K562 (cell line): ENCODE results near the gene ADRM1. TPM values are rescaled to one million over a fixed set of nuclear protein-coding genes. Genes with fewer than 3 reads are reported as not detected.

ENCODE experiments used
- ATAC-seq: fragments of 200-7000 bp; cut with Tn5 transposase; 3 replicates; pipeline ENCODE4 v1.9.1; 2020; ENCODE audit warnings: moderate library complexity
- BruUV-seq: library from RNA; stranded (reverse); fragments of 400-500 nt; replicated peaks from 2 replicates; lab custom pipeline; 2021; lab: Mats Ljungman, UMichigan
- CTCF ChIA-PET: fragments of 300-600 bp; formaldehyde crosslinking; extraction: SDS; loops from one replicate; lab custom pipeline; 2021; ENCODE audit warnings: low intra/inter-chr PET ratio; lab: Yijun Ruan, JAX
- POLR2A ChIA-PET: fragments of 300-600, 350-650 bp; sonication (Branson Sonifier 250); formaldehyde crosslinking; extraction: SDS; loops from one replicate; lab custom pipeline; 2021; ENCODE audit warnings: antibody characterized with exemption, inconsistent platforms; lab: Yijun Ruan, JAX
- DNase-seq, 4 experiments: peaks; one replicate each; pipeline versions ENCODE4 v3.0.0 to v3.0.0-alpha.2; 2011 to 2018; ENCODE audit warnings: low spot score in 3 of 4, mixed read lengths in 3 of 4; ENCODE audit errors: extremely low read depth in 1 of 4
- FAIRE-seq: peaks from 2 replicates; lab custom pipeline; 2011; peaks lifted over from hg19 to GRCh38; lab: Jason Lieb, UNC
- H2AFZ ChIP-seq: 2 replicates; pipeline ENCODE4 v1.6.0; 2011; ENCODE audit warnings: low read depth, low read length, control low read depth, inconsistent platforms
- H3K27ac ChIP-seq: fragments of 200-600 bp; 3 replicates; pipeline ENCODE4 v1.8.0; 2011; ENCODE audit warnings: low read depth, mild to moderate bottlenecking, control low read depth, inconsistent platforms, low read length, moderate library complexity, mixed read lengths; ENCODE audit errors: extremely low read depth
- H3K27me3 ChIP-seq, 2 experiments: fragments of 300-600 bp in 1 of 2; 2 replicates in 1 of 2; 3 replicates in 1 of 2; pipeline versions ENCODE4 v1.6.0 to v1.8.0; 2011; ENCODE audit warnings: inconsistent platforms in 2 of 2, low read length in 2 of 2, mild to moderate bottlenecking in 1 of 2, mixed read lengths in 1 of 2, moderate library complexity in 1 of 2; ENCODE audit not compliant: control insufficient read depth in 2 of 2, insufficient read depth in 2 of 2
- H3K36me3 ChIP-seq: fragments of 300-600 bp; 3 replicates; pipeline ENCODE4 v1.8.0; 2011; ENCODE audit warnings: mild to moderate bottlenecking, low read length, inconsistent platforms; ENCODE audit not compliant: control insufficient read depth, insufficient read depth
- H3K4me1 ChIP-seq, 2 experiments: fragments of 200-600 bp in 1 of 2; replicated peaks in 1 of 2; 2 replicates in 1 of 2; 3 replicates in 1 of 2; pipeline versions ENCODE4 v1.5.1 to v1.8.0; 2011; ENCODE audit warnings: inconsistent platforms in 2 of 2, low read length in 2 of 2, mild to moderate bottlenecking in 1 of 2, mixed read lengths in 1 of 2, moderate library complexity in 1 of 2; ENCODE audit not compliant: control insufficient read depth in 2 of 2, insufficient read depth in 2 of 2
- H3K4me2 ChIP-seq: 2 replicates; pipeline ENCODE4 v1.6.1; 2011; ENCODE audit warnings: low read length, control low read depth, inconsistent platforms, mixed read lengths; ENCODE audit not compliant: insufficient read depth
- H3K4me3 ChIP-seq: fragments of 200-600 bp; sonication (generic), shearing (Covaris generic); 2 replicates; pipeline ENCODE4 v1.5.1; 2016; ENCODE audit warnings: control low read depth, inconsistent platforms
- H3K79me2 ChIP-seq: fragments of 200-600 bp; 3 replicates; pipeline ENCODE4 v1.8.0; 2011; ENCODE audit warnings: low read length, inconsistent platforms; ENCODE audit not compliant: control insufficient read depth, insufficient read depth
- H3K9ac ChIP-seq, 2 experiments: 2 replicates each; pipeline versions ENCODE4 v1.6.0 to v1.6.1; 2011; ENCODE audit warnings: low read depth in 2 of 2, low read length in 2 of 2, control low read depth in 1 of 2, inconsistent platforms in 1 of 2, mild to moderate bottlenecking in 1 of 2, mixed read lengths in 1 of 2; ENCODE audit not compliant: insufficient read depth in 1 of 2
- H3K9me1 ChIP-seq: one replicate; pipeline ENCODE4 v1.6.0; 2011; ENCODE audit warnings: inconsistent platforms, mild to moderate bottlenecking, low read length, moderate library complexity; ENCODE audit not compliant: control insufficient read depth, insufficient read depth
- H3K9me3 ChIP-seq: replicated peaks from 2 replicates; pipeline ENCODE4 v1.5.1; 2011; ENCODE audit warnings: low read depth, low read length, inconsistent platforms; ENCODE audit not compliant: control insufficient read depth, insufficient read depth
- H4K20me1 ChIP-seq: replicated peaks from 2 replicates; pipeline ENCODE4 v1.6.1; 2011; ENCODE audit warnings: low read length, inconsistent platforms, mixed read lengths; ENCODE audit not compliant: control insufficient read depth, insufficient read depth
- ARID2 ChIP-seq: fragments of 450-650 bp; IDR thresholded peaks from 2 replicates; pipeline ENCODE4 v1.6.1; 2017; ENCODE audit warnings: antibody characterized with exemption, mild to moderate bottlenecking
- CBFA2T2 ChIP-seq: fragments of 450-650 bp; conservative IDR thresholded peaks from 2 replicates; pipeline ENCODE4 v1.6.1; 2017; ENCODE audit warnings: mild to moderate bottlenecking
- GTF2E2 ChIP-seq: fragments of 200-800 bp; sonication (Bioruptor generic); IDR thresholded peaks from 2 replicates; pipeline ENCODE4 v1.6.1; 2016; ENCODE audit warnings: missing genetic modification characterization, missing compliant biosample characterization
- HMGN3 ChIP-seq: IDR thresholded peaks from 2 replicates; pipeline ENCODE4 v1.6.1; 2011; ENCODE audit warnings: borderline replicate concordance, low read depth, mild to moderate bottlenecking, mixed read lengths, low read length; ENCODE audit not compliant: insufficient read length; ENCODE audit errors: extremely low read depth
- NR0B1 ChIP-seq: fragments of 450-650 bp; IDR thresholded peaks from one replicate; pipeline ENCODE4 v1.6.1; 2018; ENCODE audit warnings: mild to moderate bottlenecking, moderate library complexity; ENCODE audit not compliant: partially characterized antibody
- NR2C1 ChIP-seq, 2 experiments: fragments of 450-650 bp; IDR thresholded peaks; 2 replicates each; pipeline ENCODE4 v1.6.1; 2017; ENCODE audit warnings: mild to moderate bottlenecking in 2 of 2, antibody characterized with exemption in 1 of 2, inconsistent platforms in 1 of 2, missing compliant biosample characterization in 1 of 2, missing genetic modification characterization in 1 of 2
- PCBP2 ChIP-seq: fragments of 200-400 bp; formaldehyde crosslinking; IDR thresholded peaks from 2 replicates; pipeline ENCODE4 v1.6.1; 2018; ENCODE audit warnings: low read length, low read depth, mild to moderate bottlenecking, moderate library complexity; ENCODE audit not compliant: poor library complexity, severe bottlenecking
- SOX6 ChIP-seq: fragments of 450-650 bp; IDR thresholded peaks from 2 replicates; pipeline ENCODE4 v1.6.1; 2014; ENCODE audit warnings: mild to moderate bottlenecking
- ZKSCAN3 ChIP-seq: fragments of 250-450 bp; sonication (Bioruptor Pico); IDR thresholded peaks from 2 replicates; pipeline ENCODE4 v1.4.0; 2020
- ZNF121 ChIP-seq: sonication (generic); formaldehyde crosslinking; conservative IDR thresholded peaks from 2 replicates; pipeline ENCODE4 v1.8.0; 2022; ENCODE audit warnings: missing genetic modification reagents
- WGBS: fragments of 100-300 bp; shearing (Covaris generic); methylation state at CpG from one replicate; pipeline ENCODE4 v1.1.6; 2016; ENCODE audit warnings: low coverage, mixed read lengths; ENCODE audit not compliant: insufficient coverage; ENCODE audit errors: missing lambda C conversion rate; 5-methylcytosine and 5-hydroxymethylcytosine counted together
- in situ Hi-C: fragments of 300-500 bp; cut with MboI; formaldehyde crosslinking; loops from 4 replicates; pipeline ENCODE4 v1.15.0; 2018; ENCODE audit warnings: inconsistent platforms, mixed read lengths
- intact Hi-C: fragments of 100-400 bp; cut with micrococcal nuclease; formaldehyde crosslinking; loops from 2 replicates; pipeline ENCODE4 v1.14.2; 2022
- polyA plus RNA-seq, 8 experiments: library from polyadenylated mRNA; depleted of rRNA in 4 of 8; stranded (reverse) in 5 of 8; unstranded in 3 of 8; fragments of >200 nt; fragmentation: Nextera tagmentation in 2 of 8; fragmentation: Illumina TruSeq in 1 of 8; extraction: Ambion mirVana in 2 of 8; extraction: Trizol in 1 of 8; gene quantifications; 2 replicates each; pipeline versions ENCODE4 v1.2.1 to v1.2.3, GENCODE V29; 2011 to 2014; ENCODE audit warnings: inconsistent platforms in 1 of 8, missing spikeins in 1 of 8
- total RNA-seq, 7 experiments: library from RNA; depleted of rRNA in 6 of 7; stranded (reverse); fragments of >200 nt in 6 of 7; fragmentation: Illumina TruSeq in 2 of 7; extraction: Trizol in 2 of 7; gene quantifications; 2 replicates each; pipeline versions ENCODE4 v1.2.1 to v1.2.3, GENCODE V29; 2011 to 2021; ENCODE audit warnings: low replicate concordance in 1 of 7
- TF ChIP-seq, protein P1 (sequence below): fragments of 150-350 bp; IDR thresholded peaks from 2 replicates; pipeline ENCODE4 v1.6.1; 2014; ENCODE audit warnings: low read depth, mild to moderate bottlenecking, low read length, borderline replicate concordance

ADRM1 gene
- total and polyA plus RNA-seq, 9 of the 15 experiments (the other 6 are each of a cell fraction or from before 2014, with no cell fraction given): 5.0 to 223 (median 67.4) TPM

DNA sequence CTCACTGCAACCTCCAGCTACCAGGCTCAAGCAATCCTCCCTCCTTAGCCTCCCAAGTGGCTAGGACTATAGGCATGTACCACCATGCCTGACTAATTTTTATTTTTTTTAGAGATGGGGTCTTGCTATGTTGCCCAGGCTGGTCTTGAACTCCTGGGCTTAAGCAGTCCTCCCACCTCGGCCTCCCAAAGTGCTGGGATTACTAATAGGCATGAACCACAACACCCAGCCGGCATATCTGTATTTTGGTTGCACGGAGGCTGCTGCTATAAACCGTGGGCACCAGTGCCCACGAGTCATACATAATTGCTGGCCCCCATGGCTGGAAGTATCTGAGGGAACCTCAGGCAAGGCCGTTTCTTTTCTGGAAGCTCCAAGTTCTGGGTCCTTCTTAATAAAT lies 18.3 kb upstream of the ADRM1 start:
- POLR2A ChIA-PET: interaction anchor here (0.7 to 1.0 kb wide), 2 partner anchors 10 to 102 kb away, joined by 3 to 4 read pairs; partner anchors contain the start of gene RPS21
- peaks cover 43% of the 10 kb centered on the region; the same call in 2 of the 3 replicates for H3K36me3 ChIP-seq
- no peak for DNase-seq
- ATAC-seq: no peak
- no peak overlapping the region for H3K4me2 ChIP-seq
- no peak overlapping the region for H2AFZ ChIP-seq
- no peak for FAIRE-seq
- intact Hi-C loops (no loop called here), in situ Hi-C loops (no loop called here)
- no peak overlapping the region for H3K4me3 ChIP-seq
- H3K4me1 ChIP-seq: peaks cover 0 to 9% of the 10 kb centered on the region in 2 experiments; a peak in 1 of 5 replicates
- no TSS peak for BruUV-seq
- TF ChIP-seq ZNF121 (CRISPR knock-in tag): peak; percentile 66
- TF ChIP-seq CBFA2T2: no peak
- H3K9me1 ChIP-seq: no peaks in the 10 kb centered on the region
- H3K9me3 ChIP-seq: no peaks in the 10 kb centered on the region
- CTCF ChIA-PET: no interaction called here
- WGBS: 60% methylated on average over 6 of the region's 6 CpGs
- H3K27ac ChIP-seq: no peak overlapping the region
- no peaks in the 10 kb centered on the region for H3K79me2 ChIP-seq
- no peaks in the 10 kb centered on the region for H3K27me3 ChIP-seq
- no peak overlapping the region for H3K9ac ChIP-seq
- no peaks in the 10 kb centered on the region for H4K20me1 ChIP-seq

- intact Hi-C loops: no loop called here
- Histone ChIP-seq H3K4me1 (peaks cover 0 to 9% of the 10 kb centered on the region in 2 experiments; a peak in 1 of 5 replicates), H2AFZ (no peak overlapping the region), H4K20me1 (no peaks in the 10 kb centered on the region), H3K27ac (no peak overlapping the region), H3K9ac (no peak overlapping the region), H3K4me2 (no peak overlapping the region), H3K4me3 (no peak overlapping the region), H3K36me3 (peaks cover 36% of the 10 kb centered on the region; the same call in 2 of the 3 replicates), H3K9me1 (no peaks in the 10 kb centered on the region), H3K79me2 (no peaks in the 10 kb centered on the region), H3K27me3 (no peaks in the 10 kb centered on the region), H3K9me3 (no peaks in the 10 kb centered on the region)
- POLR2A ChIA-PET: interaction anchor here (0.7 to 1.8 kb wide), 2 partner anchors 11 to 102 kb away, joined by 3 to 6 read pairs; partner anchors contain the start of gene RPS21
- CTCF ChIA-PET: no interaction called here
- in situ Hi-C loops: no loop called here
- FAIRE-seq (no peak), ATAC-seq (no peak), DNase-seq (no peak)
- no TSS peak for BruUV-seq
- WGBS: 73% methylated on average over 6 of the region's 6 CpGs
- TF ChIP-seq ARID2: no peak
- TF ChIP-seq SOX6: no peak
- no peak for TF ChIP-seq HMGN3
- no peak for TF ChIP-seq NR0B1
- no peak for TF ChIP-seq GTF2E2 (tag)
- no peak for TF ChIP-seq NR2C1 (IDR thresholded peaks at IDR 0.05)
- no peak for TF ChIP-seq NR2C1 (tag; IDR thresholded peaks at IDR 0.05)
- TF ChIP-seq, protein P1, sequence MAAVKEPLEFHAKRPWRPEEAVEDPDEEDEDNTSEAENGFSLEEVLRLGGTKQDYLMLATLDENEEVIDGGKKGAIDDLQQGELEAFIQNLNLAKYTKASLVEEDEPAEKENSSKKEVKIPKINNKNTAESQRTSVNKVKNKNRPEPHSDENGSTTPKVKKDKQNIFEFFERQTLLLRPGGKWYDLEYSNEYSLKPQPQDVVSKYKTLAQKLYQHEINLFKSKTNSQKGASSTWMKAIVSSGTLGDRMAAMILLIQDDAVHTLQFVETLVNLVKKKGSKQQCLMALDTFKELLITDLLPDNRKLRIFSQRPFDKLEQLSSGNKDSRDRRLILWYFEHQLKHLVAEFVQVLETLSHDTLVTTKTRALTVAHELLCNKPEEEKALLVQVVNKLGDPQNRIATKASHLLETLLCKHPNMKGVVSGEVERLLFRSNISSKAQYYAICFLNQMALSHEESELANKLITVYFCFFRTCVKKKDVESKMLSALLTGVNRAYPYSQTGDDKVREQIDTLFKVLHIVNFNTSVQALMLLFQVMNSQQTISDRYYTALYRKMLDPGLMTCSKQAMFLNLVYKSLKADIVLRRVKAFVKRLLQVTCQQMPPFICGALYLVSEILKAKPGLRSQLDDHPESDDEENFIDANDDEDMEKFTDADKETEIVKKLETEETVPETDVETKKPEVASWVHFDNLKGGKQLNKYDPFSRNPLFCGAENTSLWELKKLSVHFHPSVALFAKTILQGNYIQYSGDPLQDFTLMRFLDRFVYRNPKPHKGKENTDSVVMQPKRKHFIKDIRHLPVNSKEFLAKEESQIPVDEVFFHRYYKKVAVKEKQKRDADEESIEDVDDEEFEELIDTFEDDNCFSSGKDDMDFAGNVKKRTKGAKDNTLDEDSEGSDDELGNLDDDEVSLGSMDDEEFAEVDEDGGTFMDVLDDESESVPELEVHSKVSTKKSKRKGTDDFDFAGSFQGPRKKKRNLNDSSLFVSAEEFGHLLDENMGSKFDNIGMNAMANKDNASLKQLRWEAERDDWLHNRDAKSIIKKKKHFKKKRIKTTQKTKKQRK: no peak
- TF ChIP-seq ZKSCAN3 (CRISPR knock-in tag): no peak
- no peak for TF ChIP-seq PCBP2
Measured at GRCh38 chr20:62285151-62285550, 17.6 kb upstream of the ADRM1 start.
